H9 (cell line): ENCODE data around the gene KIF5A. TPM values are rescaled to one million over a fixed set of nuclear protein-coding genes. Genes with fewer than 3 reads are reported as not detected.

ENCODE experiments used
- DNase-seq: peaks from one replicate; pipeline ENCODE4 v3.0.0-alpha.2; 2017
- H2AFZ ChIP-seq: one replicate; pipeline ENCODE4 v1.6.1; 2013; ENCODE audit warnings: mild to moderate bottlenecking, low read length, control low read depth, moderate library complexity
- H2AK5ac ChIP-seq: 2 replicates; pipeline ENCODE4 v1.6.1; 2013; ENCODE audit warnings: low read length, control low read depth, mixed read lengths; ENCODE audit not compliant: insufficient read length
- H2BK120ac ChIP-seq: one replicate; pipeline ENCODE4 v1.6.1; 2013; ENCODE audit warnings: low read depth, mild to moderate bottlenecking, low read length, control low read depth, inconsistent platforms; ENCODE audit not compliant: poor library complexity, severe bottlenecking
- H2BK12ac ChIP-seq: 2 replicates; pipeline ENCODE4 v1.6.1; 2013; ENCODE audit warnings: low read length, control low read depth, mixed read lengths, low read depth; ENCODE audit not compliant: insufficient read length
- H2BK15ac ChIP-seq: 2 replicates; pipeline ENCODE4 v1.6.1; 2013; ENCODE audit warnings: low read depth, low read length, control low read depth
- H2BK20ac ChIP-seq: one replicate; pipeline ENCODE4 v1.6.1; 2013; ENCODE audit warnings: low read depth, mild to moderate bottlenecking, low read length, control low read depth, inconsistent platforms; ENCODE audit not compliant: poor library complexity, severe bottlenecking
- H2BK5ac ChIP-seq: 2 replicates; pipeline ENCODE4 v1.6.1; 2013; ENCODE audit warnings: low read length, control low read depth, mixed read lengths; ENCODE audit not compliant: insufficient read length
- H3K14ac ChIP-seq: 2 replicates; pipeline ENCODE4 v1.6.1; 2013; ENCODE audit warnings: low read length, control low read depth; ENCODE audit not compliant: insufficient read depth
- H3K18ac ChIP-seq: 2 replicates; pipeline ENCODE4 v1.6.1; 2013; ENCODE audit warnings: low read depth, mild to moderate bottlenecking, mixed read lengths, low read length, control low read depth; ENCODE audit not compliant: insufficient read length
- H3K23ac ChIP-seq: 2 replicates; pipeline ENCODE4 v1.6.1; 2013; ENCODE audit warnings: low read length, control low read depth, mixed read lengths, low read depth; ENCODE audit not compliant: insufficient read length
- H3K23me2 ChIP-seq: 2 replicates; pipeline ENCODE4 v1.6.1; 2013; ENCODE audit warnings: low read depth, mild to moderate bottlenecking, mixed read lengths, low read length, control low read depth; ENCODE audit not compliant: insufficient read length, poor library complexity, severe bottlenecking
- H3K27ac ChIP-seq: 2 replicates; pipeline ENCODE4 v1.5.1; 2013; ENCODE audit warnings: low read length, control low read depth, mixed read lengths, low read depth; ENCODE audit not compliant: insufficient read length
- H3K27me3 ChIP-seq: 2 replicates; pipeline ENCODE4 v1.6.1; 2013; ENCODE audit warnings: low read length, control low read depth, inconsistent platforms; ENCODE audit not compliant: insufficient read depth
- H3K4ac ChIP-seq: 2 replicates; pipeline ENCODE4 v1.6.1; 2013; ENCODE audit warnings: low read depth, mild to moderate bottlenecking, control low read depth, inconsistent platforms, low read length, moderate library complexity
- H3K4me1 ChIP-seq: 2 replicates; pipeline ENCODE4 v1.6.1; 2013; ENCODE audit warnings: low read length, control low read depth, inconsistent platforms; ENCODE audit not compliant: insufficient read depth
- H3K4me2 ChIP-seq: 2 replicates; pipeline ENCODE4 v1.6.1; 2013; ENCODE audit warnings: low read length, control low read depth, mixed read lengths; ENCODE audit not compliant: insufficient read length, insufficient read depth
- H3K56ac ChIP-seq: 2 replicates; pipeline ENCODE4 v1.6.1; 2013; ENCODE audit warnings: low read depth, mild to moderate bottlenecking, mixed read lengths, low read length, control low read depth; ENCODE audit not compliant: insufficient read length
- H3K79me1 ChIP-seq: 2 replicates; pipeline ENCODE4 v1.6.1; 2013; ENCODE audit warnings: low read depth, mild to moderate bottlenecking, moderate library complexity, low read length, control low read depth, inconsistent platforms; ENCODE audit not compliant: insufficient read depth, poor library complexity, severe bottlenecking
- H3K79me2 ChIP-seq: 2 replicates; pipeline ENCODE4 v1.6.1; 2013; ENCODE audit warnings: low read length, control low read depth, inconsistent platforms; ENCODE audit not compliant: insufficient read depth
- H3K9ac ChIP-seq: 2 replicates; pipeline ENCODE4 v1.6.1; 2013; ENCODE audit warnings: low read length, control low read depth, mixed read lengths; ENCODE audit not compliant: insufficient read length; ENCODE audit errors: extremely low read depth
- H3K9me3 ChIP-seq: one replicate; pipeline ENCODE4 v1.6.1; 2013; ENCODE audit warnings: low read depth, low read length, inconsistent platforms; ENCODE audit not compliant: control insufficient read depth
- H3T11ph ChIP-seq: one replicate; pipeline ENCODE4 v1.6.1; 2013; ENCODE audit warnings: mild to moderate bottlenecking, low read length, control low read depth, inconsistent platforms
- H4K20me1 ChIP-seq: one replicate; pipeline ENCODE4 v1.6.1; 2013; ENCODE audit not compliant: control insufficient read depth, insufficient read length, insufficient read depth
- H4K5ac ChIP-seq: 2 replicates; pipeline ENCODE4 v1.6.1; 2013; ENCODE audit warnings: low read depth, mild to moderate bottlenecking, mixed read lengths, low read length, control low read depth; ENCODE audit not compliant: insufficient read length
- H4K8ac ChIP-seq: replicated peaks from 2 replicates; pipeline ENCODE4 v1.6.1; 2013; ENCODE audit warnings: low read length, control low read depth, mixed read lengths, low read depth; ENCODE audit not compliant: insufficient read length
- H4K91ac ChIP-seq: 2 replicates; pipeline ENCODE4 v1.6.1; 2013; ENCODE audit warnings: low read depth, mild to moderate bottlenecking, moderate library complexity, mixed read lengths, low read length, control low read depth; ENCODE audit not compliant: insufficient read length
- H3K27ac Mint-ChIP-seq, 3 experiments: 2 replicates in 2 of 3; 3 replicates in 1 of 3; pipeline ENCODE4 v1.8.0; 2020 to 2021; ENCODE audit warnings: mixed read lengths in 3 of 3, mild to moderate bottlenecking in 1 of 3, moderate library complexity in 1 of 3
- H3K27me3 Mint-ChIP-seq: 2 replicates; pipeline ENCODE4 v1.8.0; 2021; ENCODE audit warnings: low read depth, mild to moderate bottlenecking, moderate library complexity, mixed read lengths
- H3K36me3 Mint-ChIP-seq, 3 experiments: 2 replicates in 2 of 3; 3 replicates in 1 of 3; pipeline ENCODE4 v1.8.0; 2020 to 2021; ENCODE audit warnings: low read depth in 3 of 3, mixed read lengths in 3 of 3; ENCODE audit not compliant: insufficient read depth in 1 of 3
- H3K4me1 Mint-ChIP-seq, 2 experiments: 2 replicates each; pipeline ENCODE4 v1.8.0; 2020; ENCODE audit warnings: mixed read lengths in 2 of 2
- H3K4me3 Mint-ChIP-seq, 2 experiments: 2 replicates in 1 of 2; 3 replicates in 1 of 2; pipeline ENCODE4 v1.8.0; 2020 to 2021; ENCODE audit warnings: mild to moderate bottlenecking in 2 of 2, mixed read lengths in 2 of 2, moderate library complexity in 1 of 2
- H3K9me3 Mint-ChIP-seq, 2 experiments: 2 replicates in 1 of 2; 3 replicates in 1 of 2; pipeline ENCODE4 v1.8.0; 2020; ENCODE audit warnings: mild to moderate bottlenecking in 2 of 2, mixed read lengths in 2 of 2, moderate library complexity in 1 of 2
- CTCF ChIP-seq: fragments of 200-600 bp; sonication (generic); conservative IDR thresholded peaks from 3 replicates; pipeline ENCODE4 v1.8.0; 2021; ENCODE audit warnings: antibody characterized with exemption, mild to moderate bottlenecking
- WGBS: extraction: QIAGEN DNeasy Blood & Tissue Kit; methylation state at CpG from one replicate; pipeline ENCODE4 v1.1.7; 2013; ENCODE audit warnings: missing lambda C conversion rate, low lambda C conversion rate, mixed read lengths; ENCODE audit not compliant: insufficient read length; ENCODE audit errors: extremely low coverage; 5-methylcytosine and 5-hydroxymethylcytosine counted together
- total RNA-seq: library from RNA; stranded (reverse); gene quantifications from 2 replicates; pipeline ENCODE4 v1.2.1, GENCODE V29; 2021

Gene KIF5A
- total RNA-seq, 1 experiment from 2014 or later, result 18.5 TPM

DNA sequence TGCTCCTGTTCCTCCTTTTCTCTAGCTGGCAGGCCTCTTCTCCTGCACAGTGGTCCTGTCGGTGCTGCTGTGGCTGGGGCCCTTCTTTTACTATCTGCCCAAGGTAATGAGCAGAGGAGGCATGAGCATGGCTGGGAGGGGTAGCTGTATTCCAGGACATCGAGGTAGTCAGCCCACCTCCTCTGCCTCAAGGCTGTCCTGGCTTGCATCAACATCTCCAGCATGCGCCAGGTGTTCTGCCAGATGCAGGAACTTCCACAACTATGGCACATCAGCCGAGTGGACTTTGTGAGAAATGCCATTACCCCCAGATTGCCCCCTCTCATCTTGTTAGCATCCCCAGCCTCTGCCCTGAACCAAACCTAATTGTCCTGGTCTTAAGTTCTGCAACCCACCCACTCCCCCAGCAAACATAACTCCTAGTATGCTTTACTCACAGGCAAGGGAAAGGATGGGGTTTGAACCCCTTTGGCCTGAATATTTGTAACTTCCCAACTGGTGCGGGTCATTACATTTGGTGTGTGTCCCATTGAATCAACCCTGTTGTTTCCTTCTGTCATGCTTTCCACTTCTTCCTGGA is 74.1 kb downstream of the KIF5A start:
- Histone ChIP-seq H2BK15ac (no peak overlapping the region), H4K91ac (no peak overlapping the region), H4K8ac (no peak overlapping the region), H3K9me3 (no peaks in the 10 kb centered on the region), H3K23ac (no peak overlapping the region), H3K79me2 (no peaks in the 10 kb centered on the region), H3K9ac (no peak overlapping the region), H3K79me1 (no peaks in the 10 kb centered on the region), H3K56ac (no peak overlapping the region), H3K14ac (no peak overlapping the region), H2BK5ac (no peak overlapping the region), H2BK20ac (no peak overlapping the region), H3K18ac (no peak overlapping the region), H2AFZ (no peak overlapping the region), H3K4ac (no peak overlapping the region), H3K4me2 (no peak overlapping the region), H3K27me3 (peaks cover 95% of the 10 kb centered on the region), H2BK12ac (no peak overlapping the region), H3K4me1 (no peaks in the 10 kb centered on the region), H4K5ac (no peak overlapping the region), H4K20me1 (no peaks in the 10 kb centered on the region), H3K27ac (no peak overlapping the region), H2AK5ac (no peak overlapping the region), H3K23me2 (peaks cover 19% of the 10 kb centered on the region), H3T11ph (no peak overlapping the region), H2BK120ac (no peak overlapping the region)
- peaks cover 26 to 47% of the 10 kb centered on the region in 2 experiments for H3K4me1 Mint-ChIP-seq
- no peak overlapping the region for H3K4me3 Mint-ChIP-seq
- no peak for TF ChIP-seq CTCF
- peaks cover 97% of the 10 kb centered on the region for H3K27me3 Mint-ChIP-seq
- no CpG with 5 or more reads among the region's 5 CpGs for WGBS
- H3K36me3 Mint-ChIP-seq, result no peaks in the 10 kb centered on the region; a peak in 3 of 7 replicates
- H3K27ac Mint-ChIP-seq, result no peak overlapping the region
- H3K9me3 Mint-ChIP-seq, result peaks cover 0 to 5% of the 10 kb centered on the region in 2 experiments; a peak in 3 of 5 replicates
- no peak for DNase-seq
